Ishikawa (cell line): ENCODE results near the gene JMJD7.

Experiments used
- EP300 ChIP-seq: IDR thresholded peaks from 2 replicates; pipeline ENCODE4 v1.6.1; 2012; ENCODE audit warnings: borderline replicate concordance
- REST ChIP-seq: IDR thresholded peaks from 2 replicates; pipeline ENCODE4 v1.6.1; 2012; ENCODE audit warnings: low read depth, mild to moderate bottlenecking
- TAF1 ChIP-seq: IDR thresholded peaks from 2 replicates; pipeline ENCODE4 v1.6.1; 2012; ENCODE audit warnings: low read depth, mild to moderate bottlenecking
- TCF12 ChIP-seq: IDR thresholded peaks from 2 replicates; pipeline ENCODE4 v1.6.1; 2012; ENCODE audit warnings: low read depth

GRCh38 chr15:41886741-41887140 lies 58.8 kb downstream of the JMJD7 start:
- TF ChIP-seq REST, result no peak
- TF ChIP-seq TCF12, result no peak
- TF ChIP-seq TAF1, result no peak
- no peak for TF ChIP-seq EP300
